Esophagus squamous epithelium (tissue), 5 donors: ENCODE measurements around the gene MYO1F. TPM values are rescaled to one million over a fixed set of nuclear protein-coding genes. Genes with fewer than 3 reads are reported as not detected.

Experiments used
- DNase-seq: peaks from one replicate; lab custom pipeline; 2025; lab: John Stamatoyannopoulos, UW
- H3K27ac ChIP-seq, 4 donors: fragments of 200-600 bp; sonication (generic); one replicate each; pipeline ENCODE4 v1.5.1; 2016 to 2019; ENCODE audit warnings: mild to moderate bottlenecking in 1 of 4
- H3K27me3 ChIP-seq, 4 donors: fragments of 200-600 bp; sonication (generic); 1 replicate in 3 of 4; 2 replicates in 1 of 4; pipeline versions ENCODE4 v1.5.1 to v1.6.0; 2017 to 2021; ENCODE audit warnings: antibody characterized with exemption in 1 of 4
- H3K36me3 ChIP-seq, 3 donors: fragments of 200-600 bp; sonication (generic); one replicate each; pipeline ENCODE4 v1.5.1; 2016 to 2019
- H3K4me1 ChIP-seq, 3 donors: fragments of 200-600 bp; sonication (generic); one replicate each; pipeline ENCODE4 v1.5.1; 2017 to 2019
- H3K4me3 ChIP-seq, 4 donors: fragments of 200-600 bp; sonication (generic); 1 replicate in 3 of 4; 2 replicates in 1 of 4; pipeline ENCODE4 v1.5.1; 2016 to 2019; ENCODE audit warnings: mild to moderate bottlenecking in 2 of 4, moderate library complexity in 1 of 4
- H3K9me3 ChIP-seq, 3 donors: fragments of 200-600 bp; sonication (generic); one replicate each; pipeline ENCODE4 v1.5.1; 2016 to 2019
- CTCF ChIP-seq, 6 experiments: fragments of 450-650 bp in 4 of 6; fragments of 200-600 bp in 2 of 6; sonication (generic) in 2 of 6; IDR thresholded peaks; one replicate each; pipeline ENCODE4 v1.5.1; 2016 to 2019; ENCODE audit warnings: antibody characterized with exemption in 6 of 6, mild to moderate bottlenecking in 4 of 6, moderate library complexity in 4 of 6
- POLR2A ChIP-seq, 4 donors: fragments of 450-650 bp; IDR thresholded peaks; one replicate each; pipeline ENCODE4 v1.6.1; 2017; ENCODE audit warnings: antibody characterized with exemption in 4 of 4, mild to moderate bottlenecking in 4 of 4, moderate library complexity in 3 of 4
- WGBS, 2 donors: methylation state at CpG; one replicate each; pipeline ENCODE4 v1.1.5; 2018; 5-methylcytosine and 5-hydroxymethylcytosine counted together
- intact Hi-C: fragments of 100-400 bp; cut with DNase I; formaldehyde crosslinking; loops from one replicate; pipeline ENCODE4 v1.15.0; 2022
- total RNA-seq, 4 donors: library from RNA; depleted of rRNA; stranded (reverse); fragments of >200 nt; gene quantifications; one replicate each; pipeline ENCODE4 v1.1.0, GENCODE V29; 2016
- donor health status: DM: yes; HTN: yes; CAD: no.

The MYO1F gene
- total RNA-seq, 4 donors from 2014 or later = 1.6 to 14.3 (median 8.5) TPM

- Histone ChIP-seq H3K27me3 (peaks cover 0 to 25% (median 0%) of the 10 kb centered on the region in 4 donors), H3K4me3 (peak overlapping the region; percentile 29 to 73 (median 50)), H3K9me3 (peaks cover 0 to 8% (median 8%) of the 10 kb centered on the region in 3 donors), H3K27ac (peak overlapping the region; percentile 43 to 86 (median 81)), H3K4me1 (peaks cover 17 to 56% (median 19%) of the 10 kb centered on the region in 3 donors), H3K36me3 (peaks cover 0 to 12% (median 0%) of the 10 kb centered on the region in 3 donors)
- 16% methylated on average over 11 of the region's 47 CpGs; no CpG with 5 or more reads in 1 of the 2 donors for WGBS, 2 donors
- intact Hi-C loops = no loop called here
- TF ChIP-seq CTCF (IDR thresholded peaks at IDR 0.05) (peak in 1 of 6 experiments; percentile 17), POLR2A (IDR thresholded peaks at IDR 0.05) (peak in 1 of 4 donors; percentile 33)
- no peak for DNase-seq
Observed at GRCh38 chr19:8609279-8610040, 32.2 kb upstream of the MYO1F start.

- peak overlapping the region; percentile 29 to 73 (median 50) for H3K4me3 ChIP-seq
- H3K27me3 ChIP-seq = peaks cover 0 to 25% (median 0%) of the 10 kb centered on the region in 4 donors
- intact Hi-C loops = no loop called here
- no peak for DNase-seq
- H3K27ac ChIP-seq = peak overlapping the region; percentile 43 to 86 (median 81)
- H3K9me3 ChIP-seq = peaks cover 0 to 10% (median 8%) of the 10 kb centered on the region in 3 donors
- WGBS, 2 donors = 52 to 61% methylated on average over 5 of the region's 5 CpGs
- no peak for TF ChIP-seq POLR2A (IDR thresholded peaks at IDR 0.05)
- no peak for TF ChIP-seq CTCF (IDR thresholded peaks at IDR 0.05)
- H3K36me3 ChIP-seq = peaks cover 0 to 15% (median 0%) of the 10 kb centered on the region in 3 donors
- H3K4me1 ChIP-seq = peaks cover 17 to 56% (median 19%) of the 10 kb centered on the region in 3 donors
Observed at GRCh38 chr19:8608941-8609278, 31.7 kb upstream of the MYO1F start.

- DNase-seq = no peak
- intact Hi-C loops = no loop called here
Observed at GRCh38 chr19:8607386-8607785, 30.1 kb upstream of the MYO1F start.

GRCh38 chr19:8605514-8605913 lies 28.3 kb upstream of the MYO1F start:
- H3K4me1 ChIP-seq = peaks cover 6 to 41% (median 15%) of the 10 kb centered on the region in 3 donors
- intact Hi-C loops = no loop called here
- H3K27me3 ChIP-seq = peaks cover 0 to 22% (median 0%) of the 10 kb centered on the region in 4 donors
- no peak overlapping the region for H3K4me3 ChIP-seq
- peaks cover 0 to 10% (median 8%) of the 10 kb centered on the region in 3 donors for H3K9me3 ChIP-seq
- no peak overlapping the region for H3K27ac ChIP-seq
- H3K36me3 ChIP-seq = peaks cover 0 to 41% (median 0%) of the 10 kb centered on the region in 3 donors
- 90 to 100% methylated on average over 2 to 3 of the region's 17 CpGs for WGBS, 2 donors
- no peak for TF ChIP-seq CTCF (IDR thresholded peaks at IDR 0.05)
- no peak for TF ChIP-seq POLR2A (IDR thresholded peaks at IDR 0.05)
- DNase-seq = no peak

More at GRCh38 chr19:8607386-8607785, 30.1 kb upstream of the MYO1F start:
- TF ChIP-seq CTCF (IDR thresholded peaks at IDR 0.05) (no peak), POLR2A (IDR thresholded peaks at IDR 0.05) (no peak)
- Histone ChIP-seq H3K27ac (no peak overlapping the region), H3K4me3 (no peak overlapping the region), H3K9me3 (peaks cover 0 to 10% (median 8%) of the 10 kb centered on the region in 3 donors), H3K27me3 (peaks cover 0 to 25% (median 0%) of the 10 kb centered on the region in 4 donors), H3K4me1 (peaks cover 17 to 56% (median 19%) of the 10 kb centered on the region in 3 donors), H3K36me3 (peaks cover 0 to 24% (median 0%) of the 10 kb centered on the region in 3 donors)
- 54 to 59% methylated on average over 4 of the region's 4 CpGs for WGBS, 2 donors

- TF ChIP-seq POLR2A (IDR thresholded peaks at IDR 0.05) (no peak), CTCF (IDR thresholded peaks at IDR 0.05) (no peak)
- Histone ChIP-seq H3K4me3 (no peak overlapping the region), H3K27me3 (no peaks in the 10 kb centered on the region), H3K27ac (no peak overlapping the region), H3K9me3 (peaks cover 0 to 10% (median 8%) of the 10 kb centered on the region in 3 donors), H3K4me1 (peaks cover 0 to 3% (median 0%) of the 10 kb centered on the region in 3 donors), H3K36me3 (peaks cover 0 to 56% (median 0%) of the 10 kb centered on the region in 3 donors)
- WGBS, 2 donors = 70 to 71% methylated on average over 5 of the region's 5 CpGs
- DNase-seq = no peak
- intact Hi-C loops = no loop called here
Observed at GRCh38 chr19:8601796-8602195, 24.6 kb upstream of the MYO1F start.
